ENCODE data around the gene KLHL26.

GRCh38 chr19:18591735-18592385 lies 45.0 kb upstream of the KLHL26 start:
- TF ChIP-seq CTCF (IDR thresholded peaks at IDR 0.05) (no peak), MYC (IDR thresholded peaks at IDR 0.05; ENCODE audit: borderline replicate concordance, low read length) (no peak), RAD21 (conservative IDR thresholded peaks at IDR 0.05 in 1 of 2, IDR thresholded peaks at IDR 0.05 in 1 of 2) (no peak)

Data from A549 (cell line).